Transverse colon (tissue), 4 donors: ENCODE results near the gene VPS13D. TPM values are rescaled to one million over a fixed set of nuclear protein-coding genes. Genes with fewer than 3 reads are reported as not detected.

Source experiments
- DNase-seq: peaks from one replicate; pipeline ENCODE4 v3.0.0-alpha.2; 2019
- H3K27ac ChIP-seq, 4 donors: fragments of 200-600 bp; sonication (generic); 2 replicates each; pipeline ENCODE4 v1.5.1; 2016 to 2018; ENCODE audit warnings: inconsistent platforms in 4 of 4
- H3K27me3 ChIP-seq: fragments of 200-600 bp; sonication (generic); 2 replicates; pipeline ENCODE4 v1.5.1; 2017; ENCODE audit warnings: inconsistent platforms
- H3K36me3 ChIP-seq, 4 donors: fragments of 200-600 bp; sonication (generic); 2 replicates each; pipeline ENCODE4 v1.5.1; 2017 to 2019; ENCODE audit warnings: inconsistent platforms in 4 of 4
- H3K4me1 ChIP-seq, 4 donors: fragments of 200-600 bp; sonication (generic); 2 replicates each; pipeline ENCODE4 v1.5.1; 2017 to 2020; ENCODE audit warnings: inconsistent platforms in 4 of 4
- H3K4me3 ChIP-seq, 4 donors: fragments of 200-600 bp; sonication (generic); 1 replicate in 1 of 4; 2 replicates in 3 of 4; pipeline versions ENCODE4 v1.5.1 to v1.6.1; 2017 to 2019; ENCODE audit warnings: inconsistent platforms in 4 of 4
- H3K9me3 ChIP-seq, 2 donors: fragments of 200-600 bp; sonication (generic); 2 replicates each; pipeline ENCODE4 v1.5.1; 2017 to 2019; ENCODE audit warnings: inconsistent platforms in 2 of 2
- CTCF ChIP-seq, 5 experiments: fragments of 200-600 bp in 3 of 5; fragments of 450-650 bp in 2 of 5; sonication (generic) in 3 of 5; IDR thresholded peaks; 1 replicate in 2 of 5; 2 replicates in 3 of 5; pipeline ENCODE4 v1.5.1; 2016 to 2017; ENCODE audit warnings: antibody characterized with exemption in 5 of 5, inconsistent platforms in 3 of 5, mild to moderate bottlenecking in 2 of 5, moderate library complexity in 1 of 5
- EP300 ChIP-seq: sonication (generic); formaldehyde crosslinking; IDR thresholded peaks from one replicate; pipeline ENCODE4 v1.6.1; 2017; ENCODE audit warnings: antibody characterized with exemption, low read depth
- POLR2A ChIP-seq: fragments of 450-650 bp; IDR thresholded peaks from one replicate; pipeline ENCODE4 v1.6.1; 2016; ENCODE audit warnings: antibody characterized with exemption, mild to moderate bottlenecking, moderate library complexity
- POLR2AphosphoS5 ChIP-seq, 3 donors: sonication (generic); formaldehyde crosslinking; IDR thresholded peaks; one replicate each; pipeline ENCODE4 v1.6.1; 2016; ENCODE audit warnings: antibody characterized with exemption in 3 of 3
- WGBS, 2 donors: methylation state at CpG; one replicate each; pipeline ENCODE4 v1.1.5; 2018; ENCODE audit warnings: low coverage in 1 of 2; 5-methylcytosine and 5-hydroxymethylcytosine counted together
- in situ Hi-C, 4 donors: fragments of 200-750 bp; cut with MboI; loops; one replicate each; pipeline versions ENCODE4 v1.15.0 to v1.15.1; 2017; ENCODE audit warnings: low sequenced_read_pairs in 3 of 4, low pct_ligation_motif_present in 1 of 4, low pct_unique_long_range_greater_than_20kb in 1 of 4
- intact Hi-C: fragments of 100-400 bp; cut with DNase I; formaldehyde crosslinking; loops from one replicate; pipeline ENCODE4 v1.15.1; 2023; ENCODE audit warnings: low total_unique reads
- total RNA-seq, 4 donors: library from RNA; depleted of rRNA; stranded (reverse); fragments of >200 nt; gene quantifications; one replicate each; pipeline ENCODE4 v1.1.0, GENCODE V29; 2016

VPS13D gene
- total RNA-seq, 4 donors from 2014 or later, result 101 to 136 (median 116) TPM

GRCh38 chr1:12546771-12547585, 317.1 kb downstream of the VPS13D start:
- intact Hi-C loops (no loop called here), in situ Hi-C loops (no loop called here)
- no peaks in the 10 kb centered on the region for H3K9me3 ChIP-seq
- H3K27me3 ChIP-seq, result no peaks in the 10 kb centered on the region
- peaks cover 8 to 38% (median 21%) of the 10 kb centered on the region in 4 donors for H3K4me1 ChIP-seq
- peak overlapping the region in 2 of 4 donors; percentile 11 to 85 for H3K27ac ChIP-seq
- WGBS, 2 donors, result 60 to 85% methylated on average over 3 to 17 of the region's 17 CpGs
- H3K4me3 ChIP-seq, result no peak overlapping the region
- peak; percentile 13 for DNase-seq
- no peaks in the 10 kb centered on the region for H3K36me3 ChIP-seq
- TF ChIP-seq POLR2AphosphoS5 (IDR thresholded peaks at IDR 0.05), result no peak
- no peak for TF ChIP-seq CTCF (IDR thresholded peaks at IDR 0.05)
- TF ChIP-seq POLR2A, result no peak
- no peak for TF ChIP-seq EP300

- peak; percentile 4 for DNase-seq
- Histone ChIP-seq H3K27ac (peak overlapping the region in 3 of 4 donors; percentile 11 to 85 (median 70)), H3K4me1 (peaks cover 10 to 38% (median 21%) of the 10 kb centered on the region in 4 donors), H3K27me3 (no peaks in the 10 kb centered on the region), H3K36me3 (no peaks in the 10 kb centered on the region), H3K9me3 (no peaks in the 10 kb centered on the region), H3K4me3 (no peak overlapping the region)
- in situ Hi-C loops, result no loop called here
- intact Hi-C loops, result no loop called here
- whole genome bisulfite sequencing, 2 donors, result 84 to 93% methylated on average over 4 to 20 of the region's 20 CpGs
- no peak for TF ChIP-seq CTCF (IDR thresholded peaks at IDR 0.05)
- TF ChIP-seq EP300, result no peak
- TF ChIP-seq POLR2A, result no peak
- no peak for TF ChIP-seq POLR2AphosphoS5 (IDR thresholded peaks at IDR 0.05)
Observed at GRCh38 chr1:12547586-12548225, 317.9 kb downstream of the VPS13D start.

- no peaks in the 10 kb centered on the region for H3K36me3 ChIP-seq
- intact Hi-C loops, result no loop called here
- 84% methylated on average over 12 of the region's 14 CpGs; no CpG with 5 or more reads in 1 of the 2 donors for WGBS, 2 donors
- TF ChIP-seq POLR2AphosphoS5 (IDR thresholded peaks at IDR 0.05), result no peak
- TF ChIP-seq CTCF (IDR thresholded peaks at IDR 0.05), result no peak
- TF ChIP-seq EP300, result no peak
- TF ChIP-seq POLR2A, result no peak
- no peaks in the 10 kb centered on the region for H3K9me3 ChIP-seq
- no peak overlapping the region for H3K4me3 ChIP-seq
- peak overlapping the region; percentile 70 to 85 (median 79) for H3K27ac ChIP-seq
- in situ Hi-C loops, result no loop called here
- peaks cover 13 to 38% (median 21%) of the 10 kb centered on the region in 4 donors for H3K4me1 ChIP-seq
- no peak for DNase-seq
- no peaks in the 10 kb centered on the region for H3K27me3 ChIP-seq
Observed at GRCh38 chr1:12548279-12548972, 318.6 kb downstream of the VPS13D start.

DNA sequence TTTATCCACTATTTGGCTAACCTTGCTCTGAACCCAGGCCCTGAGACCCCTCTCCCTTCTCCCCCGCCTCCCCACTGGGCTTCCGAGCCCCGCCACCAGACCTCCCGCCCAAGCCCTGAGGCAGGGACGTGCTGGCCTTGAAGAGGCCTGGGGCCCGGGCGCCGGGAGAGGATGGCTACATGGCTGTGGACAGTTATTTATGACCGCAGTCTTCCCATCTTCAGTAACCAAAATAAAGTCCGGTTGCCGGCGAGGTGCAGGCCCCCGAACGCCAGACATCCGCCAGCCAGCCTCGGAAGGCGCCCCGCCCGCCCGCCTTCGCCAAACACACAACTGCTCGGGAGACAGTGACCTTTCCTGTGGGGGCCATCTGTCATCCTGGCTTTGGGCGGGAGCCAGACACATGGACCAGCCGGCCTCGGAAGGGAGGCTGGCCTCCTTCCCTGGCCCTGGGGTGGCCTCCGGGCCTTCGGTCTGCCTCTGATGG, 319.2 kb downstream of the VPS13D start:
- Histone ChIP-seq H3K4me1 (peaks cover 13 to 34% (median 20%) of the 10 kb centered on the region in 4 donors), H3K36me3 (no peaks in the 10 kb centered on the region), H3K9me3 (no peaks in the 10 kb centered on the region), H3K27ac (peak overlapping the region; percentile 70 to 85 (median 79)), H3K4me3 (no peak overlapping the region), H3K27me3 (no peaks in the 10 kb centered on the region)
- TF ChIP-seq POLR2A, result no peak
- TF ChIP-seq CTCF (IDR thresholded peaks at IDR 0.05), result no peak
- TF ChIP-seq POLR2AphosphoS5 (IDR thresholded peaks at IDR 0.05), result no peak
- TF ChIP-seq EP300, result no peak
- in situ Hi-C loops (no loop called here), intact Hi-C loops (no loop called here)
- DNase-seq, result peak; percentile 38
- WGBS, 2 donors, result 75% methylated on average over 27 of the region's 27 CpGs; no CpG with 5 or more reads in 1 of the 2 donors
